GM19455 (cell line): Measurements from ENCODE around the gene RAN.
A peak's percentile ranks its signal among the peaks of the same experiment; 100 is the strongest.
"Not testable (repeated sequence)": the region's sequence is repeated elsewhere in the genome, so short reads cannot be mapped to it uniquely, and the experiment has no call there.

ENCODE experiments used
- ATAC-seq: cut with Tn5 transposase; IDR thresholded peaks from one replicate; pipeline ENCODE4 v1.9.1; 2021; ENCODE audit not compliant: unreplicated experiment

The RAN gene

DNA sequence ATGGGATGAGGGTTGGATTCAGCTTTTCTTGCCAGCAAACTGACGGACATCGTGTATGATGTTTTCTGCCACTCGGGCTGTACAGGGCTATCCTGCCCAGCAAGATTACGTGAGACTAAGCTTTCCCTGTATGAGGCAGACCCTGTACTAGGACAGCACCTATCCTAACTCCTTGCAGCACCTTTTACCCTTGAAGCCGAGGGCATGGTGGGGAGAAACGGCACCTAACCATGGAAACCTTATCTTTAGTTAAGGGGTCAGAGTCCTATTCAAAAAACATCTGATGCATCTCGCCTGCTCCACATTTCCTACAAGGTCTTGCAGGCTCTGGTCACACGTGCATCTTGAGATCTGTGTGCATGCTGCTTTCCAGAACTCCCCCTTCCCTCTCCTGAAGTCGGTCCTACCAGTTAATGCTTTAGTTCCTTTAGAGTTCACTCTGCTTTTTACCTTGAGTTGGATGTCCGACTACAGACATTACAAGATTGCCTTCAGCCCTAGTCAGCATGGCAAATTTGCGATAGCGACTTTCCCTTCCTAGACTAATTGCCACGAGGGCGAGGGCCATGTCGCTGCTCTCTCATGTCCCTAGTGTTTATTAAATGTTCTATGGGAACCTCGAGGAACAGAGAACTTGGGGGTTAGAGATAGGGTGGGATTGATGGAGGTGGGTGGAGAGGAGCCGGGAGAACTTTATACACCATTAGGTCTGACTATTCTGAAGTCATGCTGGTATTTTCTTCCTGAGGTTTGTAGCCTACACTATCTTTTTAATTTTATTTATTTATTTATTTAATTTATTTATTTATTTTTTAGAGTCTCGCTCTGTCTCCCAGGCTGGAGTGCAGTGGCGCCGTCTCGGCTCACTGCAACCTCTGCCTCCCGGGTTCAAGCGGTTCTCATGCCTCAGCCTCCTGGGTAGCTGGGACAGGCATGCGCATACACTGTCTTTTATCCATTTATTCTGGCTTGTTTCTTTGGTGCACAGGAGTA is 6.6 kb downstream of the RAN start:
- ATAC-seq = no peak

DNA sequence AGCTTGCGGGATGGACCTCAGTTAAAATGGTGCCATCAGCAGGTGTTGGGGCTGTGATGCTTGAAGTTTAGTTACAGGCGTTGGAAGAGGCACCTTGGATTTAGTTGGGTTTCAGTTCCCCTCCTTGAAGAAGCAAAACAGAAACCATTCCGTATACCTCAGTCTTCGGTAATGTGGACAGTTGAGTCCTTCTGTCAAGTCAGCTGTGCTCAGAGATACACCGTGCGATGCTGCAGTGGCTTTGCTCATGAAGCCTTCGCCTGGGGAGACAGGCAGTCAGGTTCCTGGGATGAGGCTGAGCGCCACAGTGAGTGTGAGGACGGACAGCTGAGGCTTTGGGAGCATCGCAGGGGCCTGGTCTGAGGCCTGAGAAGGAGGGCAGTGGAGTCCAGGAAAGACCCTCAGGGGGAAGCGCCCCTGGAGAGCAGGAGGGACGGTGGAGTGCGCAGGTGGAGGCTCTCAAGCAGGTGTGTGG is 7.4 kb downstream of the RAN start:
- peak; percentile 67 for ATAC-seq

DNA sequence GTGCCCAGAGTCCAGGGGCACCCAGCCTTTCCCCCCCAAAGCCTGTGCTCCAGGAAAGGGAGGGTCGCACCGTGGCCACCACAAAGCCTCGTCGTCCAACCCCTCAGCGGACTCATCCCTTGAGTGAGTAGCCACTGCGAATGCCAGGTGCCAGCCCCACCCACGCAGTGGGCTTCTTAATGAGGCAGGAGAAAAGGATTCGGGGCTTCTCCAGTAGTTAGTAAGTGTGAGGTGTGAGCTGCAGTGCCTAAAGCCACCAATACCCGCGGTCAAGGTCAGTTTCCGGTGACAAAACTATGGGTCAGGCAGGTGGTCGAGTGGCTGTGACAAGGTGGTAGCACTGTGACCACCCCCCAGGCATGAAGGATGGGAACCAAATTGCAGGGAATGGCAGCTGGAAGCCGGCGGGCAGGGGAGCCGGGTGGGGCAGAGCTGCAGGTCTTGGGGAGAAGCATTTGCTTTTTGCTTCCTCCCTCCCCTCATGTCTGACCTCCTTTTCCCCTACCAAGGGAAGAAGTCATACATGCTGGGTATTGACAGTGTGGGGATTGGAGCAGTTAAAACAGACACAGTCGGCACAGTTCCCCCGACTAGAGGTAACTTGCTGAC is 8.0 kb downstream of the RAN start:
- no peak for ATAC-seq

DNA sequence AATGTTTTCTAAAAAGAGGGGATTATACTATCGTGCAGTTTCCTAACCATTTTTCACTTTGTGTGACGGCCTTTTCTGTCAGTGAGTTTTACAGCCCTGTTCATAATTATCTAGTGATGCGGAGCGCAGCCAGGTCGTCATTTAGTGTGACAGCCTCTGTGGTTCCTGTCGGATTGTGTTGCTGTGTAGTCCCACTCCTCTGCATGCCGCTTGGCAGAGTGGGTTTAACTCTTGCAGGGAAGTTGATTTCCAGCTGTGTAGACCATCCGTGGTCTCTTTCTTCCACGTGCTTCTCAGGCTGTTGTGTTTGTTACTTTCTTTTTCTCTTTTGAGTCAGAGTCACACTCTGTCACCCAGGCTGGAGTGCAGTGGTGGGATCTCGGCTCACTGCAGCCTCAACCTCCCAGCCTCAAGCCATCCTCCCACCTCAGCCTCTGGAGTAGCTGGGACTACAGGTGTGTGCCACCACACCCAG is 8.6 kb downstream of the RAN start:
- no peak for ATAC-seq

DNA sequence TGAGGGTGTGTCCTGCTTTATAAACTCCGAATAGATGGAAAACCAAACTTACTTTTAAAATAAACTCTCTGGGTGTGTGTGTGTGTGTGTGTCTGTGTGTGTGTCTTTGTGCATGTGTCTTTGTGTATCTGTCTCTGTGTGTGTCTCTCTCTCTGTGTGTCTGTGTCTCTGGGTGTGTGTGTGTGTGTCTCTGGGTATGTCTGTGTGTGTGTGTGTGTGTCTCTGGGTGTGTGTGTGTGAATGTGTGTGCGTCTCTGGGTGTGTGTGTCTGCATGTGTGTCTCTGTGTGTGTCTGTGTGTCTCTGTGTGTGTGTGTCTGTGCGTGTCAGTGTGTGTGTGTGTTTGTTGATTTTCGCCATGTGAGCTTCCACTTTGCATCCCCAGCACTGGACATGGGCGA is 9.2 kb downstream of the RAN start:
- no peak for ATAC-seq

DNA sequence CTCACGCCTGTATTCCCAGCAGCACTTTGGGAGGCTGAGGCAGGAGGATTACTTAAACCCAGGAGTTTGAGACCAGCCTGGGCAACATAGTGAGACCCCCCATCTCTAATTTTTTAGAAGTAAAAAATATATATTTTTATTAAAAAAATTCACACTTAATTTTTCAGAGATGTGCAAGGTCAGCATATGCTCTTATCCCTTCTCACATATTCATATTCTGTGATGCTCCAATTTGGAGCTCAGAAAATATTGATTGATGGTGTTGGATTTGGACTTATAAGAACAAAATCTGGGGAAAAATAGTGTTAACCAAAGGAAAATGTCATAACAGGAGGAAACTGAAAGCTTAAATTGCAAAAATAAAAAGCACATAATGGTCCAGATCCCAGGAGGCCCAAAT is 9.7 kb downstream of the RAN start:
- ATAC-seq = no peak

GRCh38 chr12:130887190-130887589 is 15.3 kb downstream of the RAN start:
- not testable (repeated sequence) for ATAC-seq

DNA sequence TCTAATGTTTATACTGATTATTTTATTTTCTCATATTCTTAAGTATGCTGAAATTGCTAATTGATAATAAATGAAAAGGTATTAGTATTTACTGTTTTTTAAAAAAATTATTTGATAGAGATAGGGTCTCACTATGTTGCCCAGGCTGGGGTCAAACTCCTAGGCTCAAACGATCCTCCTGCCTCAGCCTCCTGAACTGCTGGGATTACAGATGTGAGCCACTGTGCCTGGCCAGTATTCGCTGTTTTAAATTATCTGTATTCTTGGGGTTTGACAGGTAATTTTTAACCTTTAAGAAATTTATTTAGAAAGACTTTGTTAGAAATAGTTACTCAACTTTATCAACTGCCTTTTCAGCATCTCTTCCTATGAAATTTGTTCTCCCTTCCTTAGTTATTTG is 32.2 kb downstream of the RAN start:
- no peak for ATAC-seq

DNA sequence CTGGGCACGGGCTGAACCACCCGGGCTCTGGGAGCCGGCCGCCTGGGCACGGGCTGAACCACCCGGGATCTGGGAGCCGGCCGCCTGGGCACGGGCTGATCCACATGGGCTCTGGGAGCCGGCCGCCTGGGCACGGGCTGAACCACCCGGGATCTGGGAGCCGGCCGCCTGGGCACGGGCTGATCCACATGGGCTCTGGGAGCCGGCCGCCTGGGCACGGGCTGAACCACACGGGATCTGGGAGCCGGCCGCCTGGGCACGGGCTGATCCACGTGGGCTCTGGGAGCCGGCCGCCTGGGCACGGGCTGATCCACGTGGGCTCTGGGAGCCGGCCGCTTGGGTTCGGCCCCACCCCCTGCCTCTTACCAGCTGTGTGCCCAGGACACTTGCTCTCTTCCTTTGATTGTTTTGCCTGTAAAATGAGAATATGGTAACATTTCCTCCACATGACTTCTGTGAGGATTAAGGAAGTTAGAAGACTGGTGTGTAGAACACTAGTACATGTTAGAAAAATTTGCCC is 33.1 kb downstream of the RAN start:
- ATAC-seq = not testable (repeated sequence)

DNA sequence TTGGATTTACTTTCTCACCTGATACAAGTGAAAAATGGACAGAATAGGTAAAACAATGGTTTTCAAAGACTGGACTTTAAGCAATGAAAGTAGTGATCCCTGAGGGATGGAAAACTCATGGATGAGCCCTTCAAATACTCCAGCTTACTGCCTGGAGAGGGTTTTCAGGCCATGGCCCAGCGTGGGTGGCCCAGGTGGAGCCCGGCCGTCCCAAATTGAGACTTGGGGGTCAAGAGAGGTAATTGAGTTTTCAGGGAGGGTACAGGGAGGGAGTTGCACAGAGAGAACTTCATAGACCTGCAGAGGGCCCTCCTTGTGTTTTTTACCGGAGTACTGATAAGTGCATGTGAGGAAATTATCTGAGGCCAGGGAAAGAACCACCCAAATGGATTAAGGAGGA is 37.2 kb downstream of the RAN start:
- no peak for ATAC-seq

DNA sequence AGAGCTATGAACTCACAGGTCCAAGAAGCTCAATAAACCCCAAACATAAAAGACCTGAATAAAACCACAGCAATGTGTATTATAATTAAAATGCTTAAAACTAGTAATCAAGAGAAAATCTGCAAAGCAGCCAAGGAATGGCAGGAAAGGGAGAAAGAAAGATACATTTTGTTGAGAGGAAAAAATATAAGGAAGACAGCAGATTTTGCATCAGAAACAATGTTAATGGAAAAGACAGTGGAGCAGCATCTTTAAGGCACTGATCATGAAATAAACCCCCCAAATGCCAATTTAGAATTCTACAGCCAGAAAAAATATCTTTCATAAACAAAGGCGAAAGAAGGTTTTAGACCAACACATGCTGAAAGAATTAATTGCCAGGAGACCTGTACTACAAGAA is 39.3 kb downstream of the RAN start:
- no peak for ATAC-seq

DNA sequence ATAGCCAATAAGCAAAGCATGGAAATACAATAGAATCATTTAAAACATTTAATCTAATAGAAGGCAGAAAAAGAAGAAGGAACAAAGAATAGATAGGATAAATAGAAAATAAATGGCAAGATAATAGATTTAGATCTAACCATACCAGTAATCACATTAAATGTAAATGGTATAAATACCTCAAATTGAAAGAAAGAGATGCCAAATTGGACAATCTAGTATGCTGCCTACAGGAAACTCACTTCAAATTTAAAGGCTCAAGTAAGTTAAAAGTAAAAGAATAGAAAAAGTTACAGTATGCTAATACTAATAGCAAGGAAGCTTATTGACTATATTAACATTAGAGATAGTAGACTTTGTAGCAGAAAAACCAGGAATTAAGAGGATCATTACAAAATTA is 40.1 kb downstream of the RAN start:
- ATAC-seq = no peak

DNA sequence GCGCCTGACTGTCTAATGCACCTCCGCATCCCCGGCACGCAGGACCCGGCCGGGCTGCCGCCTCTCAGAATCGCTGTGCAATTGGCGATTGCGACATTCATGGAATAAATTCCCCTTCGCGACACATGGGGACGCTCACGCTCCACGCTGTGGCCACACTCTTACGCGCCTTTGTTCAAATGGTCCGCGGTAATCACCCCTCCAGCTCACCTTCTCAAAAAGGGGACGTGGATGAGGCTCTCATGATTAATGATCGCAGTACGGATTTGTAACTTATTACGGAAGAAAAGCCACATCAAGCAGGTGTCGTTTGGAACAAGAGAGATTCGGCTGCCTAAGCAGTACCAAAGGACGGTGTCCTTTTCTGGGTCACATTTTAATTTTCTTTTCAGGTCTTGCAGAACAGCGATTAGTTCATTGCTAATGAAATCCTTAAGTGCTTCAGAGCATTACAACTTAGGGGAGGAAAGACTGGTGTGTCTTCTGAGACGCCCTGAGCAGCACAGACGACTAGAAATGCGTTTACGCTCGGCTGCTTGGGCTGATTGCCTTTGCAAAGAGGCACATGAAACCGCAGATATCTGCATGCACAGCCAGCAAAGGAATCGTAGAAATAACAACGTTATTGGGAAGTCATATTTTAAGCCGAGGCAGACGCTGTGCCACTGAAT is 44.5 kb downstream of the RAN start:
- no peak for ATAC-seq

DNA sequence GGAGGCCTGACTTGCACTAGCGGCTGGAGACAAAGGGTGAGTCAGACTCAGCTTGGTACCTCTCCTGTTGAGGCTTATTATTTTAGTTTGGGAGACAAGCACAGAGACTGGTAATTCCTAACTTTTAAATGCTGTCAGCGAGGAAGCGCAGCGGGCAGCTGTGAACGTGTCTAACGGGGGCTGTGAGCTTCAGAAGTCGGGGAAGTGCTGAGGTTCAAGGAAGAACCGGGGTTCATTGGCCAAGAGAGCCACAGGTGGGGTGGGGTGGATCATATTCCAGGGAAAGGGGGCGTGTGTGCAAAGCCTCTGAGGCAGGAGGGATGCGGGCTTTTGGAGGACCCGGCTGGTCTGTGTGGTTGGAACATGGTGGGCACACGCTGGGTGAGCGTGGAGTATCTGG is 45.7 kb downstream of the RAN start:
- no peak for ATAC-seq

- ATAC-seq = no peak
Observed at GRCh38 chr12:130919086-130919485, 47.2 kb downstream of the RAN start.

DNA sequence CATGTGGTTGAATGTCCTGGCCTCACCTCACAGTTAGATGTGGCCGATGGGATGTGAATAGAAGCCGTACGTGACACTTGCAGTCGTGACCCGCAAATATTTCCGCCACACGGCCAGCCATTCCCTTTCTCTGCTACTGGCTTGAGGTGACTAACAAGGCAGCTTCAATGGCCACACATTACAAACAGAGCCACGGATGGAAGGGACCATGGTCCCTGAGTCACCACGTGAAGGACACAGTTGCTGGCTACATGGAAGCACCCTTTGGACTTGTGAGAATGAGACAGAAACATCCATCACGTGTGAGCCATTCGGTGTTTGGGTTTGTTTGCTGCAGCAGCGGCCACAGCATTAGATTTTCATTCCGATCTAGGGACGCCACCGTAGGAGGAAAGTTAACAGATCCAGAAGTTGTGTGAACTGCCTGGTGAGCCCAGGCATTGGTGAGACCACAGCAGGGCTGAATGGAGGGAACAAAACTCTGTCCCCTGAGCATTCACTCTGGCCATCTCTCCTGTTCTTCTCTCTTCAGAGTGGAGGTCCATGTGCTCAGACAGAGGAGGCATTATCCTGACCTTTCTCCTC is 48.3 kb downstream of the RAN start:
- no peak for ATAC-seq

- ATAC-seq = no peak
Observed at GRCh38 chr12:130920723-130921381, 49.0 kb downstream of the RAN start.

DNA sequence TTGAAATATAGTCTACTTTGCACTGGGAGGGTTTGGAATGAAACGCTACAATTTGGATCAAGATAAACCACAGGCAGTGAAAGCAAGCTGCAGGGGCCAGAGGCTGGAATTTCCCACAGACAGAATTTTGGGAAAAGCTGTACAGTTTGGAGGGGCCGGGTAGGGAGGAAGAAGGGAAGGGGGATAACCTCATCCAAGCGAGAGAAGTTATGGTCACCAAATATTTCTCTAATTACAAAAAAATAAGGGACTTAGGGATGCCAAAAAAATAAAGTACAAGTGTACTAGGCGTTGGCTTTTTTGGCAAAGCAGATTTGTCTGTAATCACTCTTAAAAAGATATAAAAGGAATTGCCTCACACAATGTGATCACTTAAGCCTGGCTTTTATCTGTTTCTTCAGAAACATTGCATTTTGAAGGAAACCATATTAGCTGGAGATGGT is 50.7 kb downstream of the RAN start:
- ATAC-seq = no peak

GRCh38 chr12:130924966-130925665 is 53.2 kb downstream of the RAN start:
- no peak for ATAC-seq

DNA sequence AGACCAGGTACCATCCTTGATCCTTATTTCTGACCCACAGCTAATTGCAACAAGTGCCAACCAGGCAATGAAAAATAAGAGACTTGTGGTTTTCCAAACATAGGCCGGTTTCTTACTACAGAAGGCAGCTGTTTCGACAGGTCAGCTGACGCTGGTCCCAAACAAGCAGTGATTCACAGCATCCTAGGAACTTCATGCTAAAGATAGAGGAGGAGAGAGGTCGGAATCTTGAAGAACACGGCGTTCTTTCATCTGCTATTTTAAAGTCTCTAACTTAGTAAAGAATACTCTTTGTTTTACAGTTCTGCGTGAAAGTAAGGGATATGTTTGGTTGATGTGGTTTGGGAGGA is 53.8 kb downstream of the RAN start:
- no peak for ATAC-seq
